Fibroblast of the conjunctiva (primary cell): ENCODE measurements around the gene ADAM10.
A peak's percentile ranks its signal among the peaks of the same experiment; 100 is the strongest.
"Not testable (repeated sequence)": the region's sequence is repeated elsewhere in the genome, so short reads cannot be mapped to it uniquely, and the experiment has no call there.

Experiments used
- DNase-seq: peaks from one replicate; pipeline ENCODE4 v3.0.0-alpha.2; 2010; ENCODE audit warnings: low read depth

The ADAM10 gene

GRCh38 chr15:58749532-58750337 lies at the start of gene ADAM10:
TSS of gene ADAM10 (minus strand) at chr15:58749707. CDS start at chr15:58749534, 173 bp downstream.
- DNase-seq = peak; percentile 99

GRCh38 chr15:58797505-58797904 lies 48.0 kb upstream of the ADAM10 start:
- no peak for DNase-seq

- no peak for DNase-seq
Observed at GRCh38 chr15:58795825-58796224, 46.3 kb upstream of the ADAM10 start.

DNA sequence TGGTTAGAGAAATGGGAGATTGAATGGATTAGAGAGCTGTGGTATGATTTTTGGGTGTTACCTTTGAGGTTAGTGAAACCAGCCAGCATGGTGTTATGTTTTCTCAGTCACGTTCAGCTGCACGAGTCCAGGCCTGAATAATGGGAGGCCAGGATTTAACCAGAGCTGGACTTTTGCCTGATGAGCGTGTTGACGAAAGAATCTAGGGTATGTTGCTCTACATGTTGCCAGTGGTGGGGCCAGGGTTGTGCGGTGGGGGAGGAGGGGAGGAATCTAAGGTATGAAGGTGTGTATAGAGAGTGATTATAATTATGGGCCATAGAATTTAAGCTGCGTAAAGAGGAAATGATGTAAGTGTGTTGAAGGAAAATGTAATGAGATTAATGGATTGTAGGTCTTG lies 44.4 kb upstream of the ADAM10 start:
- no peak for DNase-seq

DNA sequence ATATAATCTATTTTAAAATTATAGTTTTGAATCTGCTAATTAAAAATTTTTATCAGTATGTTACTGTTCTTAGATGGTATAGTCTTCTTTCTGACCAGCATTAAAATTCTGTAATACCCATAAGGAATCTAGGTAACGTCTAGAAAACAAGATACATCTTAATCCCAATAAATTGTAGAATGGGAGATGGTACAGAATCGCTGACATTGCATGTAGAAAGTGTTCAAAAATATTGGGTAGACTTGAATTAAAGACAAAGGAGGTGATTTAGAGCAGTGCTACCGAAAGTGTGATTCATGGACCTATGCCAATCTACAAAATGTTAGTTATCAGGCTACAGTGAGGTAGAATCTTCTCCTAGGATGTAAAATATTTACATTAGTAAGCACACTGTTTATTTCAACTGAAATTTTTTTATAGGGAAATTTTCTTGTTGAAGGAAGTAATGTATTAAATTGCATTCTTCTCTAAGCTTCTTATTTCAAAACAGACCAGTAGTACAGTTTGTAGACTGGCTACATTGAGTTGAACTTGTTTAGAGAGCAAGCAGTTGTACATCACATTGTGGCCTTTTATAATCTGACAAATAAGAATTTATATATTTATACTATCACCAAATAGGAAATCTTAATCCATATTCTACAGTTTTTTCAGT lies 38.7 kb upstream of the ADAM10 start:
- no peak for DNase-seq

GRCh38 chr15:58785355-58785754 lies 35.8 kb upstream of the ADAM10 start:
- no peak for DNase-seq

DNA sequence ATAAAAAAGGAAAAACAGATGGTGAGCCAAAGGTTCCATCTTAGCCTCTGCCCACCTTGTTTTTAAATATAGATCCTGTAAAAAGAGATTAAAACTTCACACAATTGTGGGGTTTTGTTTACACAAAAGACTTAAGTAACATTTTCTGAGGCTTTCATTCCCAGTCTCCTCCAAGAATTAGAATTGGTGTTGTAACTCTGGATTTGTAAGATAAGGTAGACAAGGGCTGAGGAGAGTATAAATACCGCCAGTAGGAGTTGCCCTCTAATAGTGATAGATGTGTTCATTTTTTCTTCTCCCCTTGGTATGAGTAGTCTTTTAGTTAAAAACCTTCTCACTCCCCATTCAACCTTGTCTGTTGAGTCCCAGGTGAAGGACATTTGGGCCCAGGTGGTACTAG lies 30.0 kb upstream of the ADAM10 start:
- no peak for DNase-seq

- DNase-seq = no peak
Observed at GRCh38 chr15:58777107-58777506, 27.6 kb upstream of the ADAM10 start.

- DNase-seq = no peak
Observed at GRCh38 chr15:58775402-58775801, 25.9 kb upstream of the ADAM10 start.

- DNase-seq = no peak
Observed at GRCh38 chr15:58773024-58773423, 23.5 kb upstream of the ADAM10 start.

- DNase-seq = no peak
Observed at GRCh38 chr15:58771621-58772250, 22.2 kb upstream of the ADAM10 start.

GRCh38 chr15:58770857-58771620 lies 21.5 kb upstream of the ADAM10 start, which contains the start of gene MINDY2:
TSS of gene MINDY2 (plus strand) at chr15:58771302. CDS start at chr15:58771396, 94 bp downstream.
- DNase-seq = peak; percentile 97

DNA sequence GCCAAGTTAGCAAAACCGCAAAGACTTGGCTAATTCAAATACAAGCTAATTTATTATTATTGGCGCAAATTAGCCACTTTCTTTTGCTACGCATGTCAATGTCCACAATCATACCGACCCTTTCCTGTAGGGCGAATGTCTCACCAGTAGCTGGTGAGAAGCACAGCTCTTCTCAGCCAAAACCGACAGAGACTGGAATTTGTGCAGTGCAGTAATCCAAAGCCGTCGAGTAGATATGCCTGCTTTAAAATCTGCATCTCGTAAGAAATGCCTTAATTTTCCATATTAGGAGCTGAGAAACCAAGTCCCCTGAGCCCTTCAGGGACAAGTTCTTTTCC lies 21.0 kb upstream of the ADAM10 start:
- peak; percentile 66 for DNase-seq

GRCh38 chr15:58768601-58769004 lies 19.1 kb upstream of the ADAM10 start:
- DNase-seq = not testable (repeated sequence)

- DNase-seq = no peak
Observed at GRCh38 chr15:58766290-58766689, 16.8 kb upstream of the ADAM10 start.

DNA sequence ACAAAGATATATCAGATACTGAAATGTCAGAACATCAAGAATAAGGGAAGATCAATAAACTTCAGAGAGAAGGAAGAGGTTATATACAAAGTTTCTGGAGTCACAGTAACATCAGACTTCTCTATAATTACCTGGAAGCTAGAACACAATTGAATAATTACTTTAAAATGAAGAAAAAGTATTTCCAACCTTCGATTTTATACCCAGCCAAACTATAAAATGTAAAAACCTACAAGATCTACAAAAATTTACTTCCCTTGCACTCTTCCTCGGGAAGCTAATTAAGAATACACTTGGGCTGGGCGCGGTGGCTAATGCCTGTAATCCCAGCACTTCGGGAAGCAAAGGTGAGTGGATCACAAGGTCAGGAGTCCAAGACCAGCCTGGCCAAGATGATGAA lies 15.0 kb upstream of the ADAM10 start:
- no peak for DNase-seq

- no peak for DNase-seq
Observed at GRCh38 chr15:58762731-58763130, 13.2 kb upstream of the ADAM10 start.

DNA sequence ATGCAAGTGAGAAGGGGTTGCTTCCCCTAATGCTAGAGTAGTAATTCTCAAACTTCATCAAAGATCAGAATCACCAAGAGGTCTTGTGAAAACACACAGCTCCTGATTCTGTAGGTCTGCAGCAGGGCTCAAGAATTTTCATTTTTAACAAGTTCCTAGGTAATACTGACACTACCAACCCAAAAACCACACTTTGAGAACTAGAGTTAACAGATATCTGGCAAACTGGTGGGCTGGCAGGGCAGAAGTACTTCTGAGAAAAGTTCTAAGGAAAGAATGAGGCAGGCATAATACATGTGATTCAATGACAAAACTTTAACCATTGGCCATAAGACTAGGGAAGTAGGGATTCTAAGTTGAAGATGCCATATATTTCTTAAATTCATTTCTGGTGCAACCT lies 12.8 kb upstream of the ADAM10 start:
- no peak for DNase-seq

DNA sequence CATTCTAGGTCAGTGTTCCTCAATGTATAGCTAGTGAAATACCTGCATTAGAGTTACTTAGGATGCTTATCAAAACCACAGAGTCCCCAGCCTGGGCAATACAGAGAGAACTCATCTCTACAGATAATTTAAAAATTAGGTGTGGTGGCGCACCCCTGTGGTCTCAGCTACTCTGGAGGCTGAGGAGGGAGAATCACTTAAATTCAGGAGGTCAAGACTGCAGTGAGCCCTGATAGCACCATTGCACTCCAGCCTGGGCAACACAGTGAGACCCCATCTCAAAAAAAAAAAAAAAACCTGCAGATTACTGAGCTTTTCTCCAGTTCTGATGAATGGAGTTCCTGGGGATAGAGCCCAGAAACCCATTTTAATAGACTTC lies 11.5 kb upstream of the ADAM10 start:
- no peak for DNase-seq

DNA sequence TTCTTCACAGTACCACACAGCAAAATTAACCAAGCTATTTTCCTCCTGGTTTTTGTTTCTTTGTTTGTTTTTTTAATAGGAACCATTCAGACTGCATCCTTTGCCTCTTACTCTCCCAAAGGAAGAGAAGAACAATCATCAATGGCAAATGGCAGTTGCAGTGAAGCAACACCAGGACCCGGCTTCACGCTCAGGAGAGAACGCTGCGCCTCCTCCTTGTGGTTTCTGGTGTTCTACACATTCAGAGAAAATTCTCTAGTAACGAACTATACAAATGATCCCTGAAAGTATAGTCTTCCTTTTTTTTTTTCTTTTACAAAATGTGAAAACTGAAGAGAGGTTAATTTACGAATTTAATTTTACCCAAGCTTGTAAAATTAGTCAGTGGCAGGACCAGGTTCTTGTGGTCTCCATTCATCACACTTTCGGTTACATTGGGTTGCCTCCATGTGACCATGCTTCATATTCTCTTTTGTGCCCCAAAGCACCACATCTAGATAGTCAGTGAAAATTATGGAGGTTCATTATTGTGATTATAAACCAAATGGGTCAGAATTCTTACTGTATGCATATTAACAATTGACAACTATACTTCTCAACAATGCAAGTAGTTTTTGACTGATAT lies 11.0 kb upstream of the ADAM10 start:
- no peak for DNase-seq

DNA sequence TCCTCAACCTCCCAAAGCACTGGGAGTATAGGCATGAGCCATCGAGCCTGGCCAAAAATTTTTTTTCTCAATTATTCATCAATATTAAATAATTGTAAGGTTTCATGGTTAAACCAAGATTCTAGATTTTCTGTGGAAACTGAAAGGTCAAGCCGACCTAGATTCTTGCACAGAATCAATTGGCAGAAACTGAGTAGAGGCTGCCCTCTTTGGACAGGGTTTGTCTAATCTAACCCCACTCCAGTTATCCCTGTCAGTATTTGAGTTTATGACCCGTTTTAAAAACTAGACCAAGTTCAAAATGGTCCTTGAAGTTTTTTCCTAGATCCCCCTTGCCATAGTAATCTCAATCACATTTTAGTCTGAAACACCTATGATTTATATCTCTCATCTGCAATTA lies 8.6 kb upstream of the ADAM10 start:
- DNase-seq = no peak

DNA sequence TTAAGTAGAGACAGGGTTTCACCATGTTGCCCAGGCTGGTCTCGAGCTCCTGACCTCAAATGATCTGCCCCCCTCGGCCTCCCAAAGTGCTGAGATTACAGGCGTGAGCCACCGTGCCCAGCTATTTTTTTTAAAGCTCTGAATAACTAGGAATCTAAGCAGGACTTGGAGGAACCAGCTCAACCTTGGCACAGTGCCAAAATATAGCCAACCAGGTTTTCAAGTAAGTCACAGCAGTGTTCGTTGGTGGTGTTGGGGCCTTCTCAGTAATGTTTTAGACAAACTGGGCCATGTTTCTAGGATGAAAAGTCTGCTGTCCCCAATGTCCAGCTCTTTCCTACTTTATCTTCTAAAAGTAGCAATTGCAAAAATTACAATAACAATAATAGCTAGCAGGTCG lies 6.4 kb upstream of the ADAM10 start:
- no peak for DNase-seq
